Activated naive CD8-positive, alpha-beta T cell (primary cell): ENCODE results near the gene TBC1D16.
"Not testable (repeated sequence)": the region's sequence is repeated elsewhere in the genome, so short reads cannot be mapped to it uniquely, and the experiment has no call there.

Source experiments
- H3K27ac Mint-ChIP-seq: one replicate; pipeline ENCODE4 v1.8.0; 2021; ENCODE audit warnings: mixed read lengths
- H3K27me3 Mint-ChIP-seq: one replicate; pipeline ENCODE4 v1.8.0; 2021; ENCODE audit warnings: mixed read lengths
- H3K36me3 Mint-ChIP-seq: one replicate; pipeline ENCODE4 v1.8.0; 2021; ENCODE audit warnings: mixed read lengths
- H3K4me1 Mint-ChIP-seq: one replicate; pipeline ENCODE4 v1.8.0; 2021; ENCODE audit warnings: low read depth, mixed read lengths
- H3K4me3 Mint-ChIP-seq: one replicate; pipeline ENCODE4 v1.8.0; 2021; ENCODE audit warnings: mild to moderate bottlenecking, mixed read lengths
- H3K9me3 Mint-ChIP-seq: one replicate; pipeline ENCODE4 v1.8.0; 2021; ENCODE audit warnings: low read depth, mixed read lengths

The TBC1D16 gene

DNA sequence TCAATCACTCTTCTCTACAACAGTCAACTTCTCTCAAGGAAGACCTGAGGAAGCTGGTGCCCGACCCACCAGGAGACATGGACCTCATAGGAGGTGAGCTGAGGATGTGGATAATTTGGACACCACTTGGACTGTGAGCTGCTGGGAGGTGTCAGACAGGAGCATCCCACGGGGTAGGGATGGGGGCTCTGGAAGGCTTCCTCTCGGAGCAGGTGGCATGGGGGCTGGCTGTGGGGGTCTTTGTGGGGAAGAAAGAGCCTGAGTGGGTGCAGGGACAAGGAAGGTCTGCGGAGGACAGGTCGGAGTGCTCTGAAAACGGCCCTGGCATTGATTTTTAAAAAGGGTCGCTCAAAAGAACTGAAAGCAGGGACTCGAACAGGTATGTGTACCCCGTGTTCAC is 64.0 kb downstream of the TBC1D16 start:
- Mint-ChIP-seq H3K36me3 (no peaks in the 10 kb centered on the region), H3K4me1 (no peaks in the 10 kb centered on the region), H3K9me3 (no peaks in the 10 kb centered on the region), H3K4me3 (no peak overlapping the region), H3K27ac (no peak overlapping the region), H3K27me3 (peaks cover 2% of the 10 kb centered on the region)

GRCh38 chr17:79970576-79971068 is 65.0 kb downstream of the TBC1D16 start:
- Mint-ChIP-seq H3K27ac (no peak overlapping the region), H3K4me3 (no peak overlapping the region), H3K9me3 (no peaks in the 10 kb centered on the region), H3K27me3 (peaks cover 2% of the 10 kb centered on the region), H3K4me1 (no peaks in the 10 kb centered on the region), H3K36me3 (no peaks in the 10 kb centered on the region)

DNA sequence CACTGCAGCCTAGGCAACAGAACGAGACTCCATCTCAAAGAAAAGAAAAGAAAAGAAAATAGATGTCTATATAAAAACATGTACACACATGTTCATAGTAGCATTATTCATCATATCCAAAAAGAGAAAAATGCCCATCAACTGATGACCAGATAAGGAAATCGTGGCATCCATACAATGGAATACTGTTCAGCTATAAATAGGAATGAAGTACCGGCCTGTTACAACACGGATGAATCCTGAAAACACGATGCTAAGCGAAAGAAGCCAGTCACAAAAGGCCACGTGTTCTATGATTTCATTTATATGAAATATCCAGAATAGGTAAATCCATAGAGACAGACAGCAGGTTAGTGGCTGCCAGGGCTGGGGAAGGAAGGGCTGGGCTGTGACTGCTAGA is 65.8 kb downstream of the TBC1D16 start:
- Mint-ChIP-seq H3K27ac (no peak overlapping the region), H3K4me1 (no peaks in the 10 kb centered on the region), H3K9me3 (no peaks in the 10 kb centered on the region)

GRCh38 chr17:79968116-79968515 is 67.6 kb downstream of the TBC1D16 start:
- Mint-ChIP-seq H3K9me3 (no peaks in the 10 kb centered on the region), H3K27me3 (peaks cover 6% of the 10 kb centered on the region), H3K4me1 (no peaks in the 10 kb centered on the region), H3K4me3 (no peak overlapping the region), H3K36me3 (peaks cover 2% of the 10 kb centered on the region), H3K27ac (no peak overlapping the region)

More for the DNA sequence above, 65.8 kb downstream of the TBC1D16 start:
- Mint-ChIP-seq H3K27me3 (peaks cover 2% of the 10 kb centered on the region), H3K36me3 (no peaks in the 10 kb centered on the region), H3K4me3 (no peak overlapping the region)

GRCh38 chr17:79966681-79967080 is 69.0 kb downstream of the TBC1D16 start:
- H3K27me3 Mint-ChIP-seq, result peaks cover 7% of the 10 kb centered on the region
- H3K9me3 Mint-ChIP-seq, result no peaks in the 10 kb centered on the region
- peaks cover 2% of the 10 kb centered on the region for H3K36me3 Mint-ChIP-seq
- no peak overlapping the region for H3K4me3 Mint-ChIP-seq
- H3K27ac Mint-ChIP-seq, result no peak overlapping the region
- H3K4me1 Mint-ChIP-seq, result no peaks in the 10 kb centered on the region

- no peak overlapping the region for H3K27ac Mint-ChIP-seq
- H3K27me3 Mint-ChIP-seq, result peaks cover 7% of the 10 kb centered on the region
- no peaks in the 10 kb centered on the region for H3K4me1 Mint-ChIP-seq
- H3K4me3 Mint-ChIP-seq, result no peak overlapping the region
- peaks cover 2% of the 10 kb centered on the region for H3K36me3 Mint-ChIP-seq
- H3K9me3 Mint-ChIP-seq, result no peaks in the 10 kb centered on the region
Observed at GRCh38 chr17:79965806-79966205, 69.9 kb downstream of the TBC1D16 start.

DNA sequence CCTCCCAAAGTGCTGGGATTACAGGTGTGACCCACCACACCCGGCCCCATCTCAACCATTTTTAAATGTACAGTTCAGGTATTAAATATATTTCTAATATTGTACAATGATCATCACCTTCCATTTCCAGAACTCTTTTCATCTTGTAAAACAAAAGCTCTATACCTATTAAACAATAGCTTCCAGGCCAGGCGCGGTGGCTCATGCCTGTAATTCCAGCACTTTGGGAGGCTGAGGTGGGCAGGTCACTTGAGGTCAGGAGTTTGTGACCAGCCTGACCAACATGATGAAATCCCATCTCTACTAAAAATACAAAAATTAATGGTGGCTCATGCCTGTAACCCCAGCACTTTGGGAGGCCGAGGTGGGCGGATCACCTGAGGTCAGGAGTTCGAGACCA is 73.2 kb downstream of the TBC1D16 start:
- H3K4me3 Mint-ChIP-seq, H3K9me3 Mint-ChIP-seq, H3K27ac Mint-ChIP-seq, H3K27me3 Mint-ChIP-seq, H3K36me3 Mint-ChIP-seq, H3K4me1 Mint-ChIP-seq: not testable (repeated sequence)

DNA sequence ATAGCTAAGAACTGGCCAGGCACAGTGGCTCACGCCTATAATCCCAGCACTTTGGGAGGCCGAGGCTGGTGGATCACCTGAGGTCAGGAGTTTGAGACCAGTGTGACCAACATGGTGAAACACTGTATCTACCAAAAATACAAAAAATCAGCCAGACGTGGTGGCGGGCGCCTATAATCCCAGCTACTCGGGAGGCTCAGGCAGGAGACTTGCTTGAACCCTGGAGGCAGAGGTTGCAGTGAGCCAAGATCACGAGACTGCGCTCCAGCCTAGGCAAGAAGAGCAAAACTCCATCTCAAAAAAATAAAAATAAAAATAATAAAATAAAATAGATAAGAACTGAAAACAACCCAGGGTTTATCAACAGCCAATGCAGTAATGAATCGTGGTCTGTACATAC is 74.1 kb downstream of the TBC1D16 start:
- not testable (repeated sequence) for H3K27ac Mint-ChIP-seq, H3K27me3 Mint-ChIP-seq, H3K4me1 Mint-ChIP-seq, H3K9me3 Mint-ChIP-seq, H3K36me3 Mint-ChIP-seq, H3K4me3 Mint-ChIP-seq

DNA sequence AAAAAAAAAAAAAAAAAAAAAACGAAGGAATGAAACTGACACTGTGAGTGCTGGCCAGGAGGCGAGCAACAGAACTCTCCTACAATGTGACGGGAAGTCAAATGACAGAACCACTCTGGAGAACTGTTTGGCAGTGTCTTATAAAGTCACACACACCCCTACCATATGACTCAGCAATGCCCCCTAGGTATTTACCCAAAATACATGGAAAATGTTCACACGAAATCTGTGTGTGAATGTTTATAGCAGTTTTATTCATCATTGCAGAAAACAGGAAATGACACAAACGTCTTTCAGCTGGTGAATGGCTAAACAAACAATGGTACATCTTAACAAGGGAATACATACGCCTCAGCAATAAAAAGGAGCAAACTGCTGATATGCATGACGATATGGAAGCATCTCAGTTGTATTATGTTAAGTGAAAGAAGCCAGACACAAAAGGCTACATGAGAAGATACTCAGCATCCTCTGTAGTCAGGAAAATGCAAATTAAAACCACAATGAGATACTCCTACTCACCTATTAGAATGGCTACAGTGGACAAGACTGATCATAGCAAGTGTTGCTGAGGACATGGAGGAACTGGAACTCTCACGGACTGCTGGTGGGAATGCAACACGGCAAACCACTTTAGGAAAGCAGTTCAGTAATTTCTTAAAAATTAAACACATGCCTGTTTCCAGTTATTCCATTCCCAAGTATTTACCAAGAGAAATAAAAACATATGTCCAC is 74.7 kb downstream of the TBC1D16 start:
- H3K4me3 Mint-ChIP-seq, result no peak overlapping the region
- peaks cover 2% of the 10 kb centered on the region for H3K36me3 Mint-ChIP-seq
- no peaks in the 10 kb centered on the region for H3K4me1 Mint-ChIP-seq
- no peaks in the 10 kb centered on the region for H3K9me3 Mint-ChIP-seq
- H3K27me3 Mint-ChIP-seq, result peaks cover 5% of the 10 kb centered on the region
- no peak overlapping the region for H3K27ac Mint-ChIP-seq

- Mint-ChIP-seq H3K4me3 (no peak overlapping the region), H3K4me1 (no peaks in the 10 kb centered on the region), H3K27me3 (peaks cover 5% of the 10 kb centered on the region), H3K36me3 (no peaks in the 10 kb centered on the region), H3K9me3 (no peaks in the 10 kb centered on the region), H3K27ac (no peak overlapping the region)
Observed at GRCh38 chr17:79959042-79959441, 76.6 kb downstream of the TBC1D16 start.

- H3K4me3 Mint-ChIP-seq, result no peak overlapping the region
- H3K4me1 Mint-ChIP-seq, result no peaks in the 10 kb centered on the region
- no peaks in the 10 kb centered on the region for H3K9me3 Mint-ChIP-seq
- no peak overlapping the region for H3K27ac Mint-ChIP-seq
- no peaks in the 10 kb centered on the region for H3K36me3 Mint-ChIP-seq
- H3K27me3 Mint-ChIP-seq, result no peaks in the 10 kb centered on the region
Observed at GRCh38 chr17:79956853-79957252, 78.8 kb downstream of the TBC1D16 start.

DNA sequence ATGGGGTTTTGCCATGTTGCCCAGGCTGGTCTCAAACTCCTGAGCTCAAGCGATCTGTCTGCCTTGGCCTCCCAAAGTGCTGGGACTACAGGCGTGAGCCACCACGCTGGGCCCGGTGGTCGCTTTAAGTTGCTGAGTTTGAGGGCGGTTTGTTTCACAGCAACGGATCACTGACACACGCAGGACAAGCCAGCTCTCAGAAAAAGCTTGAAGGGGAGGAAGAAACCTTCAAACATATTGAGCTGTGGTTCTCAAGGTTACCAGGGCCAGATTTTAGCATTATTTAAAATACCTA is 79.3 kb downstream of the TBC1D16 start:
- H3K27me3 Mint-ChIP-seq, H3K27ac Mint-ChIP-seq, H3K4me1 Mint-ChIP-seq: not testable (repeated sequence)

GRCh38 chr17:79955691-79956440 is 79.8 kb downstream of the TBC1D16 start:
- H3K4me1 Mint-ChIP-seq, result no peaks in the 10 kb centered on the region
- no peak overlapping the region for H3K27ac Mint-ChIP-seq
- no peaks in the 10 kb centered on the region for H3K27me3 Mint-ChIP-seq
- no peak overlapping the region for H3K4me3 Mint-ChIP-seq
- H3K36me3 Mint-ChIP-seq, result no peaks in the 10 kb centered on the region
- no peaks in the 10 kb centered on the region for H3K9me3 Mint-ChIP-seq

More for the DNA sequence above, 79.3 kb downstream of the TBC1D16 start:
- H3K9me3 Mint-ChIP-seq, H3K4me3 Mint-ChIP-seq, H3K36me3 Mint-ChIP-seq: not testable (repeated sequence)

- Mint-ChIP-seq H3K4me3 (no peak overlapping the region), H3K27ac (no peak overlapping the region), H3K36me3 (no peaks in the 10 kb centered on the region), H3K4me1 (no peaks in the 10 kb centered on the region), H3K9me3 (no peaks in the 10 kb centered on the region), H3K27me3 (no peaks in the 10 kb centered on the region)
Observed at GRCh38 chr17:79955167-79955549, 80.5 kb downstream of the TBC1D16 start.

- no peaks in the 10 kb centered on the region for H3K4me1 Mint-ChIP-seq
- H3K27ac Mint-ChIP-seq, result no peak overlapping the region
- H3K4me3 Mint-ChIP-seq, result no peak overlapping the region
- no peaks in the 10 kb centered on the region for H3K27me3 Mint-ChIP-seq
- H3K36me3 Mint-ChIP-seq, result no peaks in the 10 kb centered on the region
- H3K9me3 Mint-ChIP-seq, result no peaks in the 10 kb centered on the region
Observed at GRCh38 chr17:79954281-79955166, 81.1 kb downstream of the TBC1D16 start.
